Measurements from ENCODE around the gene OPN1SW. TPM values are rescaled to one million over a fixed set of nuclear protein-coding genes. Genes with fewer than 3 reads are reported as not detected.

The OPN1SW gene
- total and polyA plus RNA-seq, 5 donors: not detected

DNA sequence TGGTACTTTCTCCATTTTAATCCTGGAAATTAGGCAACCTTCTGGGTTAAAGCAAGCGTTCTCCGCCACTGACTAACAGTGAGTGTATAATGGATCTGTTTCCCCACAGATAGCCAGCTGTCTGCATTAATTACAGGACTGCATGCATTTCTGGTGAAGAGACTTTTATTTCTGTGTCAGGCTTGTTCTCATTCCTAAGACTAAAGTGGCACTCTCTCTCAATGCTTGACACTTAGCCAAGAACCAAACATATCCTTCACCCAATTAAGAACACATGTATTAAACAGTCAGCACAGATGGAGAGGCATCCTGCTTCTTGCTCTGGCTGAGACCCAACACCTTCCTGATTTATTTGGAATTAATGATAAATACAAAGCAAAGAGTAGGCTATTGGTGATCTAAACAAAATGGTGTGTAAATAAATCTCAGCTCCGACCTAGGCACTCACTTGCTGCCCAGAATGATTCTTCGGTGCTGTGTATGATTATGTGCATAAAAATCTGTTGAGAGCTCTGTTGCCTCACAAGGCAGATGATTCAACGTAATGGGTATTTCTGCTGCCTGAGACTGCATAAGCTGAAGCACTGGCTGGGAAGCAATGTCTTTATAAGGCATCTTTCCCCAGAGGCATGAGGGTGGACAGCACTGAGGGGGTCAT, 19.6 kb downstream of the OPN1SW start:
- intact Hi-C loops (cut with DNase I): no loop called here
- Histone ChIP-seq H3K4me3 (ENCODE audit: low read length) (no peak overlapping the region), H3K27me3 (ENCODE audit: control insufficient read depth, insufficient read depth) (no peaks in the 10 kb centered on the region), H3K4me1 (ENCODE audit: control insufficient read depth, insufficient read depth, low read length) (peaks cover 2% of the 10 kb centered on the region), H3K27ac (ENCODE audit: low read length) (peak overlapping the region; percentile 29), H3K9me3 (ENCODE audit: control insufficient read depth, low read length) (no peaks in the 10 kb centered on the region)
- DNase-seq (no peak), ATAC-seq (peak; percentile 29 to 45)
- 67% methylated on average over 5 of the region's 5 CpGs for WGBS

DNA sequence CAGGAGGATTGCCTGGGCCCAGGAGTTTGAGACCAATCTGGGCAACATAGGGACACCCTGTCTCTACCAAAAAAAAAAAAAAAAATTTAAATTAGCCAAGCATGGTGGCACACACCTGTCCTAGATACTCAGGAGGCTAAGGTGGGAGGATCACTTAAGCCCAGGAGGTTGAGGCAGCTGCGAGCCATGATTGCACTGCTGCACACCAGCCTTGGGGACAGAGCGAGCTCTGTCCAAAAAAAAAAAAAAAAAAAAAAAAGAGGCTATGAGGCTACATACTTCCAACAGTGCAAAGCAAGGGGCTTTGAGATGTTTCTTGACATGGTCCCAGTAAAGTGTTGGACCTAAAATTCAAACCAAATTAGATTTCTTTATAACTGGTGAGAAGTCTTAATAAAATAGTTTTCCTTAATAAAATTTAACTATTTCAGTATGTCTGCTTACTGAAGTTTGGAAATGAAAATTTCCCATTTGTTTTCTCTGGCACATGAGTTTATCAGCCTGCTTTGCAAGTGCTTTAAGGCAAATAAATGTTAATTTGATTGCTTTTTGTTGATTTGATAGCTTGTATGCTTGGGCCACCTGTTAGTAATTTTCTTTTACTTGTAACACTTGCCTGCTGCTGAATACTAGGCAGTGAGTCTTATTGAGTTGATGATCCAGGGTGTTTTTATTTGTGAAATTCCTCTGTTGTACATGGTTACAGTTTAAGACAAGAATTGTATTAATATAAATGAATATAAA, 20.3 kb downstream of the OPN1SW start:
- Histone ChIP-seq H3K27ac (ENCODE audit: low read length) (peak overlapping the region; percentile 58), H3K27me3 (ENCODE audit: control insufficient read depth, insufficient read depth) (no peaks in the 10 kb centered on the region), H3K4me1 (ENCODE audit: control insufficient read depth, insufficient read depth, low read length) (peaks cover 2% of the 10 kb centered on the region), H3K9me3 (ENCODE audit: control insufficient read depth, low read length) (no peaks in the 10 kb centered on the region), H3K4me3 (ENCODE audit: low read length) (no peak overlapping the region)
- intact Hi-C loops (cut with DNase I): no loop called here
- no peak for ATAC-seq
- WGBS: 86% methylated on average over 2 of the region's 2 CpGs
- DNase-seq: no peak

DNA sequence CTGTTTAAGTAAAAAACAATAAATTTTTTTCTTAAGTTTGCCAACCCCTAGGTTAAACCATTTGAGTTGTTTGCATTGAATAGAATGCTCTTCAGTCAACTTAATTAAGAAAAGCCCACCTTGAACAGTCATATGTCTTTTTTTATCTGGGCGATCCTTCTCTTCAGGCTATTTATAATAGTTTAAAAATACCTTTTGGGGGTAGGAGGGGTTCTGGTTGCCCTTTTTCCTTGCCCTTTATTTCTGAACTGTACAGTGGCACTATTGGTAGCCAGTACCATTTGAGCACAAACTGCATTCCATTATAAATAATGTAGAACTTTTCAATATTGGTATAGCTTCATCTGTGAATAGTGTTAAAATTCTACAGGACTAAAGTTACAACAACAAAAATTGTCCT, 23.3 kb downstream of the OPN1SW start:
- intact Hi-C loops (cut with DNase I): no loop called here
- Histone ChIP-seq H3K27me3 (ENCODE audit: control insufficient read depth, insufficient read depth) (no peaks in the 10 kb centered on the region), H3K4me1 (ENCODE audit: control insufficient read depth, insufficient read depth, low read length) (peaks cover 2% of the 10 kb centered on the region), H3K4me3 (ENCODE audit: low read length) (no peak overlapping the region), H3K9me3 (ENCODE audit: control insufficient read depth, low read length) (no peaks in the 10 kb centered on the region), H3K27ac (ENCODE audit: low read length) (no peak overlapping the region)
- WGBS: 73% methylated on average over 1 of the region's 1 CpG
- ATAC-seq (no peak), DNase-seq (no peak)

DNA sequence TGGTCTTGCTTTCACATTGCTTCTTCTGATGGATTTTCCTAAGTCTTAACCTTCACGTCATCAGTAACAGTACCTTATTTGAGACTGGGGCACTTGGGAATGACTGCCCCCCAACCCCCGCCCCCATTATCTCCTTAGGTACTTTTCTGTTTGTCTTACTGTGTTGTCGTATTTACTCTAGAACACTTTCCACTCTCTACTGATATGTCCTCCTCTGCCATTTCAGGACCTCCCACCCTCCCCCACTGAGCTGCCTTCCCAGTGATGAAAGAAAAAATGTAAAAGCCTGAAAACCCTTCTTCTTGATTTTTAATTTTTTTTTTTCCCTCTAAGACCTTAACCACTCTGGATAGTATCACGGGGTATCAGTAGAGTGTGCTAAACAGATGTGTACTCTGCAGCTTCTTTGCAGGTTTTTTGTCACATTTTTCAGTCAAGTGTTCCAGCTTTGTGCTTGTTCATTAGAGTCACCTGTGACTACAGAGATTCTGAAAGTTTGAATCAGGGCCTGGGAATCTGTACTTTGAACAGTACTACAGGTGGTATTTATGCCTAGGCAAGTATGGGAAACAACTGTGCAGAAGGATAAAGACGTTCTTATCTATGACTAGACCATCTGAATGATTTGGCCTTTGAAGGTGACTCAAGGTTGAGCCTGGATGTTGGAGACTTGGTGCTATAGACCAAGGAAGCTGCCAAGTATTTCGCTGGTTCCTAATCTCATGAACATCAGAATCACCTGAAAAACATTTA, 28.1 kb downstream of the OPN1SW start:
- DNase-seq (no peak), ATAC-seq (no peak)
- no peaks in the 10 kb centered on the region for H3K9me3 ChIP-seq (ENCODE audit: control insufficient read depth, low read length)
- H3K4me3 ChIP-seq (ENCODE audit: low read length): no peak overlapping the region
- H3K4me1 ChIP-seq (ENCODE audit: control insufficient read depth, insufficient read depth, low read length): peaks cover 5% of the 10 kb centered on the region
- 79% methylated on average over 6 of the region's 6 CpGs for WGBS
- intact Hi-C loops (cut with DNase I): no loop called here
- no peaks in the 10 kb centered on the region for H3K27me3 ChIP-seq (ENCODE audit: control insufficient read depth, insufficient read depth)
- no peak overlapping the region for H3K27ac ChIP-seq (ENCODE audit: low read length)

DNA sequence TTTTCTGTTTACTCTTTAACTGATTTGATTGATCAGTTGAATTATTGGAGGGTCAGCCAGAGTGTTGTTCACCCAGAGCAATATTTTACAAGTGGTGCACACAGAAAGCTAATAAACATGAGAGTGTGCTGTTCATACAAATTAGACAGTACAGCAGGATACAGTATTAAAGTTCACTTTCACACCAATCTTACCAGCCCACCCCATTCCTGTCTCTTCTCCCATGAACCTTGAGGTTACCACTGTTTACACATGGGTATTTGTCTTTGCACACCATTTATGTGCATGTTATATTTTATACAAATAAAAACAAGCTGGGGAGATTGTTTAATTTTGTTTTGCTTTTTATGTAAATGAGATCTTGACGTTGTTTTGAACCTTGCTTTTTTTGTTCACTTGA, 29.9 kb downstream of the OPN1SW start:
- no peak for ATAC-seq
- no peak for DNase-seq
- Histone ChIP-seq H3K4me3 (ENCODE audit: low read length) (no peak overlapping the region), H3K4me1 (ENCODE audit: control insufficient read depth, insufficient read depth, low read length) (peaks cover 5% of the 10 kb centered on the region), H3K27me3 (ENCODE audit: control insufficient read depth, insufficient read depth) (no peaks in the 10 kb centered on the region), H3K27ac (ENCODE audit: low read length) (no peak overlapping the region), H3K9me3 (ENCODE audit: control insufficient read depth, low read length) (no peaks in the 10 kb centered on the region)
- intact Hi-C loops (cut with DNase I): no loop called here
- WGBS: 81% methylated on average over 1 of the region's 1 CpG

DNA sequence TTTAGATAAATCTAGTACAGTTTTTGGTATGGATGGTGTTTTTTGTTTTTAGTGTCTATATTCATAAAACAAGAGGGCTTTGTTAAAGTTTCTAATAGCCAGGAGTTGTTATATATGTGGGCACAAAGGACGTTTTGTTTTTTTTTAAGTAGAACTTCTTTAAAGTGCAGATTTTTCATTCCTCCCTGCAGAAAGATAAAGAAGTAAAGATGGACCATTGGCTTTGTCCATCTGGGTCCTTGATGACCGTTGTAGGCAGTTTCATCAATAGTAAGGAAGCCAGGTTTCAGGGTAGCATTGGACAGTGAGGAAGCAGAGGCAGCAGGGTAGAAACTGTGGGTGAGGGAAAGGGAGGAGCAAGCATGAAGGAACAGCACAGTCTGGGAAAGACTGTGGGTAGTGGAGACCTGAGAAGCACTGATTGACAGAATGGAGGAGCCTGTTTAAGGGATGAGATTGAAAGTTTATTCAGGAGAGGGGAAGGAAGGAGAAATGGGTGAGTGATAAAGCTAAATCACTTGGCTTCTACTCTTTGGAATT, 31.2 kb downstream of the OPN1SW start:
- 39% methylated on average over 2 of the region's 2 CpGs for WGBS
- no peak for DNase-seq
- Histone ChIP-seq H3K4me3 (ENCODE audit: low read length) (no peak overlapping the region), H3K27me3 (ENCODE audit: control insufficient read depth, insufficient read depth) (no peaks in the 10 kb centered on the region), H3K9me3 (ENCODE audit: control insufficient read depth, low read length) (no peaks in the 10 kb centered on the region), H3K27ac (ENCODE audit: low read length) (no peak overlapping the region), H3K4me1 (ENCODE audit: control insufficient read depth, insufficient read depth, low read length) (peaks cover 5% of the 10 kb centered on the region)
- intact Hi-C loops (cut with DNase I): no loop called here
- no peak for ATAC-seq

DNA sequence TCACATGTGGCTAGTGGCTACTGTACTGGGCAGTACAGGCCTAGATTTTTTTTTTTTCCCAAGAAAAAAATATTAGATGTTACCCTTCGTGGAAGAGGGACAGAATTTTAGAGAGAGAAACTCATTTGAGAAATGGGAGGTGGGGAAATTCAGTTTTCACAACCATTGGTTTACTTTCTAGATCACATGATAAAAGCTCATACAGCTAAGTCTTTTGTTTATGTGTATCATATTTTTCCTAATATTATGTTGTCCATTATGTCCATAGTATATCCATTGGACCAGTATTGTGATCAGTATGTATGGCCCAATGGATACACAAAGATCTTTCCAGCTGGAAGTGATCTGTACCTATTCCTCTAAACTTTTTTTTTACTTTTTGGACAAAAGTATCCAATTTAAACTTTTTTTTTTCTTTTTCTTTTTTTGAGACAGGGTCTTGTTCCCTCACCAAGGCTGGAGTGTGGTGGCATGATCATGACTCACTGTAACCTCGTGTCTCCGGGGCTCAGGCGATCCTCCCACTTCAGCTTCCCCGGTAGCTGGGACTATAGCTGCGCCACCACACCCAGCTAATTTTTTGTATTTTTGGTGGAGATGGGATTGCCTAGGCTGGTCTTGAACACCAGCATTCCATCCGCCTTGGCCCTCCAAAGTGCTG, 32.4 kb downstream of the OPN1SW start:
- ATAC-seq: no peak
- H3K4me1 ChIP-seq (ENCODE audit: control insufficient read depth, insufficient read depth, low read length): peaks cover 5% of the 10 kb centered on the region
- H3K27ac ChIP-seq (ENCODE audit: low read length): no peak overlapping the region
- H3K27me3 ChIP-seq (ENCODE audit: control insufficient read depth, insufficient read depth): no peaks in the 10 kb centered on the region
- DNase-seq: no peak
- intact Hi-C loops (cut with DNase I): no loop called here
- H3K9me3 ChIP-seq (ENCODE audit: control insufficient read depth, low read length): no peaks in the 10 kb centered on the region
- WGBS: 88% methylated on average over 7 of the region's 7 CpGs
- H3K4me3 ChIP-seq (ENCODE audit: low read length): no peak overlapping the region

DNA sequence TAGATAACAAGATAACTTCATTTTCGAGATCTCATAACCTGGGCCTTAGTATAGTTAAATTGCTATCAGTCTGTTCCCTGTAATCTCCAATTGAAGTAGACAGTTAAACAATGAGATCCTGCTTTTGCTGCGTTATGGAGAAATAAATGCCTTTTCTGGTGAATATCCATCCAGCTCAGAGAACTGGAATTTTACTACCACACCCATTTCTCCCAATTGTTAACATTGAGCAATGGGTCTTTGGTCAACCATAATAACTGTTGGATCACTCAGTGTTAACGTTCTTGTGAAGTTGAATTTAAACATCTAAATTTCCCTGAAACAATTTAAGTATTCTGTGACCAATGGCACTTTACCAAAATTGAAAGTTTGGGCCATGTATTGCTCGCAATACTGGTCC, 33.4 kb downstream of the OPN1SW start:
- Histone ChIP-seq H3K9me3 (ENCODE audit: control insufficient read depth, low read length) (no peaks in the 10 kb centered on the region), H3K4me3 (ENCODE audit: low read length) (no peak overlapping the region), H3K27me3 (ENCODE audit: control insufficient read depth, insufficient read depth) (no peaks in the 10 kb centered on the region), H3K27ac (ENCODE audit: low read length) (no peak overlapping the region), H3K4me1 (ENCODE audit: control insufficient read depth, insufficient read depth, low read length) (peaks cover 5% of the 10 kb centered on the region)
- intact Hi-C loops (cut with DNase I): no loop called here
- DNase-seq (no peak), ATAC-seq (no peak)
- WGBS: 39% methylated on average over 4 of the region's 4 CpGs

DNA sequence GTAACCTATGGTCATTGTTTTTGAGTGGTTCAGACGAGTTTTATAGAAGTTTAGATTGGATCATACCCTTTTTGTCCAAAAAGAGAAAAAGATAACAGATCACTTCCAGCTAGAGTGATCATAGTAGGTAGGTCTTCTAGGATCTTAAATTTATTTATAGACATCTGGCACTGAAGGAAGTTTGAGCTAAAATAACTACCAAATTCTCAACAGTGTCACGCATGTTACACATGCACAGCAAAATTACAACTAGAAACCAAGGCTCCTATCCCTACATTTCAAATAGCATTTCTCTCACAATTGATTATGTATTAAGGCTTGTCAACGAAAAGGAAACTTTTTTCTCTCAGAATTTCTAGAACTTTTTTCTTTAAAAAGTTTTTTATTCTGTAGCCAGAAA, 34.1 kb downstream of the OPN1SW start:
- H3K4me1 ChIP-seq (ENCODE audit: control insufficient read depth, insufficient read depth, low read length): peaks cover 5% of the 10 kb centered on the region

DNA sequence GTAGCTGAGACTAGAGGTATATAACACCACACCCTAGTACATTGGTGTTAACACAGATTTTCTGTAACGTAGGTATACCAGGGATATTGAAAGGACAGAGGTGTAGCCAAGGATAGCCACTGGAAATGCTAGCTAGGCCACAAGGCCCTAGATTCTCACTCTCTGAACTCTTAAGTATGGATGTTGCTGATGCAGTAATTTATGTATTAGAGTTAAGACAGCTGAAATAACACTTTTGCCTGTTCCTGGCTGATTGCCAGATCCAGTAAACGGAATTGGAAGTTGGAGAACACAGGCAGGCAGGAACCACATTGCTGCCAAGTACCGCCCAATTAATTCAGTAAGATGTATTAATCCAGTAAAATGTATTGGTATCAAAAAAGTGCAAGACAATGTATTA, 34.6 kb downstream of the OPN1SW start:
- intact Hi-C loops (cut with DNase I): no loop called here
- peak in 1 of 3 donors; percentile 46 for DNase-seq

More for the DNA sequence above, 34.1 kb downstream of the OPN1SW start:
- Histone ChIP-seq H3K27ac (ENCODE audit: low read length) (no peak overlapping the region), H3K4me3 (ENCODE audit: low read length) (no peak overlapping the region), H3K9me3 (ENCODE audit: control insufficient read depth, low read length) (no peaks in the 10 kb centered on the region), H3K27me3 (ENCODE audit: control insufficient read depth, insufficient read depth) (no peaks in the 10 kb centered on the region)
- DNase-seq (no peak), ATAC-seq (no peak)
- intact Hi-C loops (cut with DNase I): no loop called here
- WGBS: 31% methylated on average over 3 of the region's 3 CpGs

More for the DNA sequence above, 34.6 kb downstream of the OPN1SW start:
- Histone ChIP-seq H3K4me1 (ENCODE audit: control insufficient read depth, insufficient read depth, low read length) (peaks cover 5% of the 10 kb centered on the region), H3K9me3 (ENCODE audit: control insufficient read depth, low read length) (no peaks in the 10 kb centered on the region), H3K27ac (ENCODE audit: low read length) (peak overlapping the region; percentile 61), H3K4me3 (ENCODE audit: low read length) (peak overlapping the region; percentile 91), H3K27me3 (ENCODE audit: control insufficient read depth, insufficient read depth) (no peaks in the 10 kb centered on the region)
- ATAC-seq: no peak
- WGBS: 23% methylated on average over 3 of the region's 3 CpGs
